Activated CD4-positive, alpha-beta T cell treated with anti-CD3 and anti-CD28 coated beads for 36 hours (primary cell): ENCODE measurements around the gene CDC42BPG. TPM values are rescaled to one million over a fixed set of nuclear protein-coding genes. Genes with fewer than 3 reads are reported as not detected.
A peak's percentile ranks its signal among the peaks of the same experiment; 100 is the strongest.

Experiments
- ATAC-seq: fragments of 200-7000 bp; cut with Tn5 transposase; one replicate; pipeline ENCODE4 v1.10.0; 2021; ENCODE audit warnings: mild to moderate bottlenecking, moderate library complexity
- CTCF ChIA-PET: fragments of 350-600 bp; sonication (Branson Sonifier 250); formaldehyde crosslinking; loops from one replicate; lab custom pipeline; 2021; ENCODE audit warnings: antibody characterized with exemption; lab: Charles Lee
- POLR2A ChIA-PET: fragments of 350-600 bp; sonication (Branson Sonifier 250); formaldehyde crosslinking; loops from one replicate; lab custom pipeline; 2021; ENCODE audit warnings: antibody characterized with exemption, inconsistent platforms; lab: Charles Lee
- DNase-seq: peaks from one replicate; pipeline ENCODE4 v3.0.0-alpha.2; 2020
- H3K27ac Mint-ChIP-seq: one replicate; pipeline ENCODE4 v1.8.0; 2021; ENCODE audit warnings: mixed read lengths
- H3K27me3 Mint-ChIP-seq: one replicate; pipeline ENCODE4 v1.8.0; 2021; ENCODE audit warnings: mixed read lengths
- H3K36me3 Mint-ChIP-seq: one replicate; pipeline ENCODE4 v1.8.0; 2021; ENCODE audit warnings: low read depth, mixed read lengths
- H3K4me1 Mint-ChIP-seq: one replicate; pipeline ENCODE4 v1.8.0; 2021; ENCODE audit warnings: mixed read lengths
- H3K4me3 Mint-ChIP-seq: one replicate; pipeline ENCODE4 v1.8.0; 2021; ENCODE audit warnings: mild to moderate bottlenecking, moderate library complexity, mixed read lengths
- H3K9me3 Mint-ChIP-seq: one replicate; pipeline ENCODE4 v1.8.0; 2021; ENCODE audit warnings: low read depth, mixed read lengths
- intact Hi-C, 2 experiments: fragments of 100-400 bp; cut with DNase I in 1 of 2; cut with micrococcal nuclease in 1 of 2; formaldehyde crosslinking; loops; one replicate each; pipeline versions ENCODE4 v1.14.2 to v1.15.1; 2022 to 2024; cut with DNase I, micrococcal nuclease
- total RNA-seq, 2 experiments: library from RNA; stranded (reverse); gene quantifications; one replicate each; pipeline ENCODE4 v1.2.3, GENCODE V29; 2021

The CDC42BPG gene
- total RNA-seq, 2 experiments from 2014 or later = 0.28 to 0.39 TPM

GRCh38 chr11:64786308-64786707 is 58.1 kb downstream of the CDC42BPG start:
- H3K36me3 Mint-ChIP-seq = peaks cover 6% of the 10 kb centered on the region
- no peak overlapping the region for H3K27ac Mint-ChIP-seq
- no peaks in the 10 kb centered on the region for H3K27me3 Mint-ChIP-seq
- no peak overlapping the region for H3K4me3 Mint-ChIP-seq
- ChIA-PET POLR2A (no interaction called here), CTCF (interaction anchor here (0.6 to 1.9 kb wide), 6 partner anchors 13 to 101 kb away, joined by 3 to 6 read pairs (median 4); no protein-coding TSS in a partner anchor)
- H3K9me3 Mint-ChIP-seq = no peaks in the 10 kb centered on the region
- peaks cover 11% of the 10 kb centered on the region for H3K4me1 Mint-ChIP-seq
- DNase-seq = no peak
- ATAC-seq = no peak
- intact Hi-C loops = no loop called here

GRCh38 chr11:64784813-64785581 is 59.5 kb downstream of the CDC42BPG start:
- POLR2A ChIA-PET = no interaction called here
- no peaks in the 10 kb centered on the region for H3K27me3 Mint-ChIP-seq
- no peaks in the 10 kb centered on the region for H3K9me3 Mint-ChIP-seq
- no peak overlapping the region for H3K4me3 Mint-ChIP-seq
- DNase-seq (no peak), ATAC-seq (no peak)
- H3K36me3 Mint-ChIP-seq = peaks cover 9% of the 10 kb centered on the region
- peaks cover 22% of the 10 kb centered on the region for H3K4me1 Mint-ChIP-seq
- intact Hi-C loops = no loop called here
- CTCF ChIA-PET = interaction anchor here (0.9 to 1.9 kb wide), 4 partner anchors 11 to 63 kb away, joined by 4 to 6 read pairs (median 4); no protein-coding TSS in a partner anchor
- no peak overlapping the region for H3K27ac Mint-ChIP-seq

GRCh38 chr11:64778473-64779298 is 65.8 kb downstream of the CDC42BPG start, which contains the start of gene SF1:
SF1 (minus strand) TSS chr11:64778542; CDS start chr11:64778392, 150 bp downstream.
- ChIA-PET POLR2A (interaction anchor here (0.6 to 2.1 kb wide), 17 partner anchors 9 to 1079 kb away, joined by 3 to 21 read pairs (median 4); partner anchors contain the start of genes CFL1, MALAT1, MAP4K2 and MRPL49), CTCF (interaction anchor here (0.6 to 1.6 kb wide), 8 partner anchors 10 to 474 kb away, joined by 3 to 6 read pairs (median 4); partner anchors contain the start of genes ARL2, ESRRA, MEN1 and RASGRP2)
- Mint-ChIP-seq H3K4me1 (peaks cover 58% of the 10 kb centered on the region), H3K36me3 (peaks cover 42% of the 10 kb centered on the region), H3K4me3 (peak within 1 kb of the TSS; percentile 97), H3K27me3 (no peaks in the 10 kb centered on the region), H3K9me3 (no peaks in the 10 kb centered on the region), H3K27ac (peak within 1 kb of the TSS; percentile 99)
- intact Hi-C loops = loop anchor here (1.0 to 10.0 kb wide), 28 partner anchors 11 to 1489 kb away; partner anchors contain the start of genes EHD1 (in 2 of the 2), MAP4K2 (in 2 of the 2), ZNHIT2 (in 2 of the 2) and ATG2A (in 1 of the 2)
- DNase-seq = peak; percentile 99
- peak; percentile 91 for ATAC-seq

- ATAC-seq = peak; percentile 0
- no peak for DNase-seq
- no peaks in the 10 kb centered on the region for H3K9me3 Mint-ChIP-seq
- intact Hi-C loops = loop anchor here (1.0 to 10.0 kb wide), 23 partner anchors 11 to 1489 kb away; partner anchors contain the start of genes EHD1 (in 2 of the 2), ZNHIT2 (in 2 of the 2), CDCA5 (in 1 of the 2) and ESRRA (in 1 of the 2)
- H3K36me3 Mint-ChIP-seq = peaks cover 47% of the 10 kb centered on the region
- H3K27ac Mint-ChIP-seq = peak overlapping the region; percentile 99
- peak overlapping the region; percentile 88 for H3K4me3 Mint-ChIP-seq
- ChIA-PET CTCF (interaction anchor here (0.6 to 1.6 kb wide), 7 partner anchors 10 to 473 kb away, joined by 3 to 5 read pairs (median 3); partner anchors contain the start of genes ARL2, ESRRA and MEN1), POLR2A (interaction anchor here (0.7 to 2.1 kb wide), 10 partner anchors 13 to 1080 kb away, joined by 3 to 21 read pairs (median 6); partner anchors contain the start of genes CFL1, MALAT1, PRDX5 and TRMT112)
- H3K4me1 Mint-ChIP-seq = peaks cover 63% of the 10 kb centered on the region
- no peaks in the 10 kb centered on the region for H3K27me3 Mint-ChIP-seq
Measured at GRCh38 chr11:64778223-64778472, 66.3 kb downstream of the CDC42BPG start.

GRCh38 chr11:64777449-64778222 is 66.8 kb downstream of the CDC42BPG start:
- Mint-ChIP-seq H3K9me3 (no peaks in the 10 kb centered on the region), H3K27ac (peak overlapping the region; percentile 71), H3K36me3 (peaks cover 52% of the 10 kb centered on the region), H3K27me3 (no peaks in the 10 kb centered on the region), H3K4me3 (peak overlapping the region; percentile 97), H3K4me1 (peaks cover 68% of the 10 kb centered on the region)
- intact Hi-C loops = loop anchor here (1.0 to 10.0 kb wide), 26 partner anchors 10 to 1490 kb away; partner anchors contain the start of genes EHD1 (in 2 of the 2), MEN1 (in 2 of the 2), ZNHIT2 (in 2 of the 2) and CDCA5 (in 1 of the 2)
- CTCF ChIA-PET = interaction anchor here (4.1 kb wide), 1 partner anchor 12 kb away, joined by 38 read pairs; no protein-coding TSS in a partner anchor
- DNase-seq (peak; percentile 91), ATAC-seq (peak; percentile 1)
- POLR2A ChIA-PET = interaction anchor here (0.6 to 1.4 kb wide), 4 partner anchors 13 to 1845 kb away, joined by 4 to 6 read pairs (median 4); no protein-coding TSS in a partner anchor

- POLR2A ChIA-PET = interaction anchor here (0.6 to 3.0 kb wide), 3 partner anchors 13 to 47 kb away, joined by 4 to 14 read pairs (median 4); no protein-coding TSS in a partner anchor
- no peaks in the 10 kb centered on the region for H3K9me3 Mint-ChIP-seq
- peak overlapping the region; percentile 71 for H3K27ac Mint-ChIP-seq
- peaks cover 60% of the 10 kb centered on the region for H3K36me3 Mint-ChIP-seq
- peaks cover 74% of the 10 kb centered on the region for H3K4me1 Mint-ChIP-seq
- ATAC-seq (no peak), DNase-seq (no peak)
- no peaks in the 10 kb centered on the region for H3K27me3 Mint-ChIP-seq
- intact Hi-C loops = loop anchor here (1.0 to 10.0 kb wide), 9 partner anchors 14 to 1490 kb away; partner anchors contain the start of genes EHD1 (in 1 of the 2), FAM89B (in 1 of the 2), KAT5 (in 1 of the 2) and MEN1 (in 1 of the 2)
- CTCF ChIA-PET = interaction anchor here (1.1 to 4.1 kb wide), 3 partner anchors 11 to 32 kb away, joined by 3 to 38 read pairs (median 3); partner anchors contain the start of gene PYGM
- H3K4me3 Mint-ChIP-seq = peak overlapping the region; percentile 97
Measured at GRCh38 chr11:64776875-64777274, 67.6 kb downstream of the CDC42BPG start.

GRCh38 chr11:64776425-64776824 is 68.0 kb downstream of the CDC42BPG start:
- peaks cover 64% of the 10 kb centered on the region for H3K36me3 Mint-ChIP-seq
- DNase-seq (no peak), ATAC-seq (no peak)
- peak overlapping the region; percentile 97 for H3K4me3 Mint-ChIP-seq
- no peaks in the 10 kb centered on the region for H3K9me3 Mint-ChIP-seq
- ChIA-PET POLR2A (interaction anchor here (1.4 to 3.0 kb wide), 2 partner anchors 12 to 15 kb away, joined by 4 to 14 read pairs; no protein-coding TSS in a partner anchor), CTCF (interaction anchor here (1.1 to 4.1 kb wide), 3 partner anchors 11 to 32 kb away, joined by 3 to 38 read pairs (median 3); partner anchors contain the start of gene PYGM)
- peaks cover 78% of the 10 kb centered on the region for H3K4me1 Mint-ChIP-seq
- H3K27me3 Mint-ChIP-seq = no peaks in the 10 kb centered on the region
- intact Hi-C loops = loop anchor here (2.0 to 10.0 kb wide), 8 partner anchors 14 to 1491 kb away; partner anchors contain the start of genes EHD1 (in 1 of the 2), FAM89B (in 1 of the 2), KAT5 (in 1 of the 2) and RAB1B (in 1 of the 2)
- peak overlapping the region; percentile 71 for H3K27ac Mint-ChIP-seq

GRCh38 chr11:64774144-64774543 is 70.3 kb downstream of the CDC42BPG start:
- peak overlapping the region; percentile 0 for H3K4me3 Mint-ChIP-seq
- peaks cover 78% of the 10 kb centered on the region for H3K4me1 Mint-ChIP-seq
- DNase-seq (no peak), ATAC-seq (no peak)
- intact Hi-C loops = loop anchor here in 1 of 2 experiments (10.0 kb wide), 1 partner anchor 341 kb away; the partner anchor contains the start of genes TM7SF2 and ZNHIT2
- H3K9me3 Mint-ChIP-seq = no peaks in the 10 kb centered on the region
- peak overlapping the region; percentile 88 for H3K27ac Mint-ChIP-seq
- peaks cover 83% of the 10 kb centered on the region for H3K36me3 Mint-ChIP-seq
- CTCF ChIA-PET = interaction anchor here (0.7 to 4.1 kb wide), 5 partner anchors 8 to 240 kb away, joined by 3 to 38 read pairs (median 4); partner anchors contain the start of gene ARL2
- POLR2A ChIA-PET = interaction anchor here (1.0 to 3.0 kb wide), 5 partner anchors 10 to 473 kb away, joined by 4 to 17 read pairs (median 11); partner anchors contain the start of gene PYGM
- no peaks in the 10 kb centered on the region for H3K27me3 Mint-ChIP-seq
